Suprapubic skin (tissue), 3 donors: Measurements from ENCODE around the gene ALDH1A1.

Experiments used
- CTCF ChIP-seq, 2 donors: fragments of 200-600 bp in 1 of 2; fragments of 450-650 bp in 1 of 2; sonication (generic) in 1 of 2; IDR thresholded peaks; one replicate each; pipeline ENCODE4 v1.5.1; 2016 to 2019; ENCODE audit warnings: antibody characterized with exemption in 2 of 2, mild to moderate bottlenecking in 1 of 2, moderate library complexity in 1 of 2
- EP300 ChIP-seq: sonication (generic); formaldehyde crosslinking; IDR thresholded peaks from one replicate; pipeline ENCODE4 v1.6.1; 2017; ENCODE audit warnings: antibody characterized with exemption
- POLR2A ChIP-seq, 2 donors: fragments of 450-650 bp; IDR thresholded peaks; one replicate each; pipeline ENCODE4 v1.6.1; 2017; ENCODE audit warnings: antibody characterized with exemption in 2 of 2, mild to moderate bottlenecking in 2 of 2, moderate library complexity in 2 of 2

GRCh38 chr9:72911816-72912215, 41.0 kb downstream of the ALDH1A1 start:
- no peak for TF ChIP-seq CTCF (IDR thresholded peaks at IDR 0.05)
- no peak for TF ChIP-seq POLR2A (IDR thresholded peaks at IDR 0.05)
- no peak for TF ChIP-seq EP300
